Measurements from ENCODE around the gene MRM2. TPM values are rescaled to one million over a fixed set of nuclear protein-coding genes. Genes with fewer than 3 reads are reported as not detected.

Gene MRM2
- total RNA-seq, 1 experiment from 2014 or later = 38.9 TPM

GRCh38 chr7:2203766-2204300, 38.2 kb downstream of the MRM2 start:
- no peaks in the 10 kb centered on the region for H3K9me3 Mint-ChIP-seq
- H3K4me1 Mint-ChIP-seq = no peaks in the 10 kb centered on the region
- TF ChIP-seq E2F1 (CRISPR knock-in tag; IDR thresholded peaks at IDR 0.05) = no peak
- no peak for TF ChIP-seq ZNF232 (CRISPR knock-in tag; IDR thresholded peaks at IDR 0.05)
- no peak for TF ChIP-seq CTCF (IDR thresholded peaks at IDR 0.05)
- no peak for TF ChIP-seq E2F4 (CRISPR knock-in tag; IDR thresholded peaks at IDR 0.05; ENCODE audit: borderline replicate concordance, low read depth)
- TF ChIP-seq JAZF1 (CRISPR knock-in tag; IDR thresholded peaks at IDR 0.05) = no peak
- no peak for TF ChIP-seq NR2C2 (CRISPR knock-in tag; IDR thresholded peaks at IDR 0.05)
- no peak for TF ChIP-seq TP53 (CRISPR knock-in tag; IDR thresholded peaks at IDR 0.05)
- no peak for TF ChIP-seq MXD4 (CRISPR knock-in tag; IDR thresholded peaks at IDR 0.05; ENCODE audit: borderline replicate concordance)
- no peak for TF ChIP-seq STAT6 (CRISPR knock-in tag; conservative IDR thresholded peaks at IDR 0.05; ENCODE audit: low read depth)
- no peak for TF ChIP-seq ATF2 (CRISPR knock-in tag; IDR thresholded peaks at IDR 0.05; ENCODE audit: borderline replicate concordance, low read depth)
- no peak for TF ChIP-seq ATF3 (CRISPR knock-in tag; conservative IDR thresholded peaks at IDR 0.05)
- TF ChIP-seq USF1 (CRISPR knock-in tag; IDR thresholded peaks at IDR 0.05) = no peak
- no peak for TF ChIP-seq JUN (CRISPR knock-in tag; IDR thresholded peaks at IDR 0.05)
- TF ChIP-seq IRF2 (CRISPR knock-in tag; IDR thresholded peaks at IDR 0.05; ENCODE audit: borderline replicate concordance, low read depth) = no peak
- TF ChIP-seq ZNF121 (CRISPR knock-in tag; IDR thresholded peaks at IDR 0.05) = no peak
- no peak for TF ChIP-seq ZNF532 (CRISPR knock-in tag; IDR thresholded peaks at IDR 0.05; ENCODE audit: borderline replicate concordance)
- TF ChIP-seq MYBL2 (CRISPR knock-in tag; IDR thresholded peaks at IDR 0.05) = no peak
- CTCF ChIA-PET = interaction anchor here (0.8 kb wide), 1 partner anchor 9 kb away, joined by 4 read pairs; no protein-coding TSS in a partner anchor
- POLR2A ChIA-PET = no interaction called here
- no peak for ATAC-seq
- H3K36me3 Mint-ChIP-seq = peaks cover 34% of the 10 kb centered on the region
- no peaks in the 10 kb centered on the region for H3K27me3 Mint-ChIP-seq (ENCODE audit: low read depth)
- no peak overlapping the region for H3K4me3 Mint-ChIP-seq
- H3K27ac Mint-ChIP-seq = no peak overlapping the region; the same call in 1 of the 2 replicates
- DNase-seq (ENCODE audit: low spot score) = peak; percentile 7

All from WTC11 (cell line).